Karpas-422 (cell line): Measurements from ENCODE around the gene KLHDC8A. TPM values are rescaled to one million over a fixed set of nuclear protein-coding genes. Genes with fewer than 3 reads are reported as not detected.
"Not testable (repeated sequence)": the region's sequence is repeated elsewhere in the genome, so short reads cannot be mapped to it uniquely, and the experiment has no call there.

Source experiments
- DNase-seq: peaks from one replicate; pipeline ENCODE4 v3.0.0-alpha.2; 2015
- H2AFZ ChIP-seq: fragments of 200-600 bp; sonication (generic); 2 replicates; pipeline ENCODE4 v1.6.1; 2014; ENCODE audit warnings: antibody characterized with exemption, low read length, mixed read lengths
- H3K27ac ChIP-seq: fragments of 200-600 bp; sonication (generic); 2 replicates; pipeline ENCODE4 v1.5.1; 2014; ENCODE audit warnings: mild to moderate bottlenecking, low read length, moderate library complexity
- H3K27me3 ChIP-seq: fragments of 200-600 bp; sonication (generic); 2 replicates; pipeline ENCODE4 v1.6.1; 2014; ENCODE audit warnings: low read length, mixed read lengths
- H3K36me3 ChIP-seq: fragments of 200-600 bp; sonication (generic); 2 replicates; pipeline ENCODE4 v1.6.1; 2014; ENCODE audit warnings: low read length, mixed read lengths; ENCODE audit not compliant: insufficient read depth
- H3K4me1 ChIP-seq: fragments of 200-600 bp; sonication (generic); 2 replicates; pipeline ENCODE4 v1.6.1; 2014; ENCODE audit warnings: mild to moderate bottlenecking, low read length, mixed read lengths
- H3K4me2 ChIP-seq: fragments of 200-600 bp; sonication (generic); 2 replicates; pipeline ENCODE4 v1.6.1; 2014; ENCODE audit warnings: low read length, low read depth, mild to moderate bottlenecking; ENCODE audit not compliant: poor library complexity, severe bottlenecking
- H3K4me3 ChIP-seq: fragments of 200-600 bp; sonication (generic); 2 replicates; pipeline ENCODE4 v1.5.1; 2014; ENCODE audit warnings: mild to moderate bottlenecking, antibody characterized with exemption, low read length, mixed read lengths
- H3K79me2 ChIP-seq: fragments of 200-600 bp; sonication (generic); 2 replicates; pipeline ENCODE4 v1.6.1; 2014; ENCODE audit warnings: mild to moderate bottlenecking, low read length, mixed read lengths
- H3K9ac ChIP-seq: fragments of 200-600 bp; sonication (generic); 2 replicates; pipeline ENCODE4 v1.6.0; 2014; ENCODE audit warnings: low read length
- H3K9me2 ChIP-seq: fragments of 200-600 bp; sonication (generic), shearing (Covaris generic); replicated peaks from 2 replicates; pipeline ENCODE4 v1.6.0; 2014; ENCODE audit warnings: mild to moderate bottlenecking, low read length, moderate library complexity; ENCODE audit not compliant: insufficient read depth
- H3K9me3 ChIP-seq: fragments of 300-700, 200-600 bp; sonication (generic); 2 replicates; pipeline ENCODE4 v1.6.1; 2014; ENCODE audit warnings: low read length, mixed read lengths
- H4K20me1 ChIP-seq: fragments of 200-600 bp; sonication (generic); 2 replicates; pipeline ENCODE4 v1.6.1; 2014; ENCODE audit warnings: mild to moderate bottlenecking, antibody characterized with exemption, low read length, low read depth; ENCODE audit not compliant: insufficient read depth
- total RNA-seq: library from RNA; depleted of rRNA; stranded (reverse); fragments of >200 nt; shearing (Covaris generic); gene quantifications from 2 replicates; pipeline ENCODE4 v1.2.3, GENCODE V29; 2014; ENCODE audit warnings: low replicate concordance

Gene KLHDC8A
- total RNA-seq, 1 experiment from 2014 or later = not detected

GRCh38 chr1:205387845-205388244, 31.1 kb upstream of the KLHDC8A start:
- H3K4me2 ChIP-seq = no peak overlapping the region
- H3K9ac ChIP-seq = no peak overlapping the region
- no peak overlapping the region for H3K27ac ChIP-seq
- no peak overlapping the region for H2AFZ ChIP-seq
- no peak for DNase-seq
- no peaks in the 10 kb centered on the region for H3K79me2 ChIP-seq
- H3K36me3 ChIP-seq = no peaks in the 10 kb centered on the region
- H3K9me2 ChIP-seq = no peaks in the 10 kb centered on the region
- H3K4me1 ChIP-seq = no peaks in the 10 kb centered on the region
- no peaks in the 10 kb centered on the region for H3K27me3 ChIP-seq
- H3K9me3 ChIP-seq = no peaks in the 10 kb centered on the region
- H4K20me1 ChIP-seq = no peaks in the 10 kb centered on the region
- H3K4me3 ChIP-seq = no peak overlapping the region

- H3K4me1 ChIP-seq, H3K27me3 ChIP-seq, H3K9ac ChIP-seq, H3K9me2 ChIP-seq, H2AFZ ChIP-seq, H4K20me1 ChIP-seq, H3K79me2 ChIP-seq, H3K27ac ChIP-seq, H3K4me2 ChIP-seq, DNase-seq, H3K4me3 ChIP-seq, H3K9me3 ChIP-seq, H3K36me3 ChIP-seq: not testable (repeated sequence)
These were observed 26.3 kb upstream of the KLHDC8A start for GRCh38 chr1:205382990-205383389.

GRCh38 chr1:205382561-205382960, 25.8 kb upstream of the KLHDC8A start:
- Histone ChIP-seq H3K36me3 (no peaks in the 10 kb centered on the region), H3K9me3 (no peaks in the 10 kb centered on the region), H3K4me3 (no peak overlapping the region), H3K27ac (no peak overlapping the region), H2AFZ (no peak overlapping the region), H3K9ac (no peak overlapping the region), H4K20me1 (no peaks in the 10 kb centered on the region), H3K27me3 (no peaks in the 10 kb centered on the region), H3K4me1 (no peaks in the 10 kb centered on the region), H3K4me2 (no peak overlapping the region), H3K9me2 (no peaks in the 10 kb centered on the region), H3K79me2 (no peaks in the 10 kb centered on the region)
- no peak for DNase-seq

- H3K9ac ChIP-seq = no peak overlapping the region
- H3K79me2 ChIP-seq = no peaks in the 10 kb centered on the region
- no peaks in the 10 kb centered on the region for H3K9me3 ChIP-seq
- no peak for DNase-seq
- no peak overlapping the region for H3K4me3 ChIP-seq
- no peaks in the 10 kb centered on the region for H3K27me3 ChIP-seq
- no peak overlapping the region for H2AFZ ChIP-seq
- H3K4me2 ChIP-seq = no peak overlapping the region
- H3K36me3 ChIP-seq = no peaks in the 10 kb centered on the region
- no peaks in the 10 kb centered on the region for H3K4me1 ChIP-seq
- no peaks in the 10 kb centered on the region for H3K9me2 ChIP-seq
- no peaks in the 10 kb centered on the region for H4K20me1 ChIP-seq
- no peak overlapping the region for H3K27ac ChIP-seq
These were observed 24.6 kb upstream of the KLHDC8A start for GRCh38 chr1:205381305-205381704.

GRCh38 chr1:205380882-205381281, 24.2 kb upstream of the KLHDC8A start:
- Histone ChIP-seq H3K27ac (no peak overlapping the region), H3K9ac (no peak overlapping the region), H3K27me3 (no peaks in the 10 kb centered on the region), H2AFZ (no peak overlapping the region), H3K4me3 (no peak overlapping the region), H4K20me1 (no peaks in the 10 kb centered on the region), H3K79me2 (no peaks in the 10 kb centered on the region), H3K36me3 (no peaks in the 10 kb centered on the region), H3K4me2 (no peak overlapping the region), H3K9me2 (no peaks in the 10 kb centered on the region), H3K9me3 (no peaks in the 10 kb centered on the region), H3K4me1 (no peaks in the 10 kb centered on the region)
- DNase-seq = no peak

GRCh38 chr1:205379056-205379455, 22.3 kb upstream of the KLHDC8A start:
- H3K4me2 ChIP-seq = no peak overlapping the region
- H3K9me3 ChIP-seq = no peaks in the 10 kb centered on the region
- no peak overlapping the region for H3K4me3 ChIP-seq
- no peak overlapping the region for H2AFZ ChIP-seq
- no peaks in the 10 kb centered on the region for H3K79me2 ChIP-seq
- H4K20me1 ChIP-seq = no peaks in the 10 kb centered on the region
- H3K27me3 ChIP-seq = no peaks in the 10 kb centered on the region
- H3K9me2 ChIP-seq = no peaks in the 10 kb centered on the region
- H3K9ac ChIP-seq = no peak overlapping the region
- H3K36me3 ChIP-seq = no peaks in the 10 kb centered on the region
- no peak overlapping the region for H3K27ac ChIP-seq
- no peak for DNase-seq
- H3K4me1 ChIP-seq = no peaks in the 10 kb centered on the region

GRCh38 chr1:205377355-205377754, 20.6 kb upstream of the KLHDC8A start:
- H4K20me1 ChIP-seq = no peaks in the 10 kb centered on the region
- H3K9me2 ChIP-seq = no peaks in the 10 kb centered on the region
- H2AFZ ChIP-seq = no peak overlapping the region
- no peaks in the 10 kb centered on the region for H3K4me1 ChIP-seq
- no peak overlapping the region for H3K4me3 ChIP-seq
- no peak overlapping the region for H3K4me2 ChIP-seq
- H3K9ac ChIP-seq = no peak overlapping the region
- no peak overlapping the region for H3K27ac ChIP-seq
- no peak for DNase-seq
- H3K9me3 ChIP-seq = no peaks in the 10 kb centered on the region
- no peaks in the 10 kb centered on the region for H3K27me3 ChIP-seq
- H3K36me3 ChIP-seq = no peaks in the 10 kb centered on the region
- H3K79me2 ChIP-seq = no peaks in the 10 kb centered on the region

- Histone ChIP-seq H3K4me1 (no peaks in the 10 kb centered on the region), H3K27ac (no peak overlapping the region), H4K20me1 (no peaks in the 10 kb centered on the region), H3K4me2 (no peak overlapping the region), H3K27me3 (no peaks in the 10 kb centered on the region), H3K36me3 (no peaks in the 10 kb centered on the region), H3K79me2 (no peaks in the 10 kb centered on the region), H3K9me3 (no peaks in the 10 kb centered on the region), H3K4me3 (no peak overlapping the region), H3K9me2 (no peaks in the 10 kb centered on the region), H3K9ac (no peak overlapping the region), H2AFZ (no peak overlapping the region)
- DNase-seq = no peak
These were observed 20.0 kb upstream of the KLHDC8A start for GRCh38 chr1:205376739-205377138.
